LNCaP clone FGC (cell line): ENCODE measurements around the gene ARHGEF12.

ENCODE experiments used
- DNase-seq: peaks from one replicate; pipeline ENCODE4 v3.0.0-alpha.2; 2011; ENCODE audit warnings: low read depth
- H3K4me3 ChIP-seq: 2 replicates; pipeline ENCODE4 v1.5.1; 2011; ENCODE audit warnings: mild to moderate bottlenecking, low read depth, low read length, control low read depth
- CTCF ChIP-seq: IDR thresholded peaks from 2 replicates; pipeline ENCODE4 v1.5.1; 2012; ENCODE audit warnings: mild to moderate bottlenecking; ENCODE audit not compliant: control insufficient read depth, insufficient read depth; ENCODE audit errors: extremely low read depth

The ARHGEF12 gene

GRCh38 chr11:120334894-120335462 lies 1.2 kb upstream of the ARHGEF12 start:
- TF ChIP-seq CTCF, result peak; percentile 73
- DNase-seq, result peak; percentile 82
- H3K4me3 ChIP-seq, result peak overlapping the region; percentile 78

DNA sequence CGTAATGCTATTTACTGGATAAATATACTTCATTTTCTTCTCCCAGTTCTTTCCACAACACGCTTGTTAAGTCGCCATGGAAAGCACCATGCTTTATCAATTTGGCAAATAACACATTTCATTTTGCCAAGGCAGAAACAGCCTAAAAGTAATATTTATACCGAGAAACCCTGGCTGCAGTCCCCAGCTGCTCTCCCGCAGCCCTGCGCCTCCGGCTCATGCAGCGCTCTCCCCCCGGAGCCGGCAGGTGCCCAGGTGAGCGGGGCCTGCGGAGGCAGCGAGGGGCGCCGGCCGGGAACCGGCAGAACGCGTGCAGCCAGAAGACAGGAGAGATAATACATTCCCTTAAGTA lies 681 bp upstream of the ARHGEF12 start:
- DNase-seq, result no peak
- peak overlapping the region; percentile 78 for H3K4me3 ChIP-seq

DNA sequence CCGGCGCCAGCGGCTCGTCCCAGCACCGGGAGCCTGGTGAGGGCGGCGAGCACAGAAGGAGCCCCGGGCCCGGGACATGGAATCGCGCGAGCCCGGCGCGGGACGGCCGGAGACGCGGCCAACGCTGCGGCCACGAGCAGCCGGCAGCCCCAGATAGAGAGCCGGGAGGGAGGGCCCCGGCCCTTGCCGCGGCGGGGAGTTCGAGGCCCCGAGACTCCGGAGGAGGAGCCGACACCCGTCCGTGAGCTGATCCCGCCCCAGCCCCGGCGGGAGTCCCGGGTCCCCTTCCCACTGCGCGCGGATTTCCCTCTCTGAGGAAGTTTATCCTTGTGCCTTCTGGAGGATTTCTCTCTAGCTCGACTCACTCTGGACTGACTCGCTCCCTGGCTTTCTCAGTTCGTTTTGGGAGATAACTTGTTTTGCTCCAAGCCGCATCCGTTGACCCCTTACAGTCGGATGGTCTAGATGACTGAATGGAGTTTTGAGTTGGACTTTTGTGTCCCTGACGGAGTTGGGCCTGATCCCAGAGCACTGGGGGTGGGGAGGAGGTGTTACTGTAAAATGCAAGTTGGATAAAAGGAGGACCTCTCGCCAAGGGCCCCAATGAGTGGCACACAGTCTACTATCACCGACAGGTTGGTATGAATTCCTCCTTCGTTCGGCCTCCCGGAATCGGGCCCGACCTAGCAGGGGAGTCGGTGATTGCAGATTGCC lies 585 bp downstream of the ARHGEF12 start:
- TF ChIP-seq CTCF, result no peak
- no peak for DNase-seq

More for the DNA sequence above, 681 bp upstream of the ARHGEF12 start:
- no peak for TF ChIP-seq CTCF

GRCh38 chr11:120337355-120338106 lies 1.3 kb downstream of the ARHGEF12 start:
- DNase-seq, result no peak
- no peak for TF ChIP-seq CTCF
- peak overlapping the region; percentile 78 for H3K4me3 ChIP-seq

More for the DNA sequence above, 585 bp downstream of the ARHGEF12 start:
- H3K4me3 ChIP-seq, result peak overlapping the region; percentile 78

DNA sequence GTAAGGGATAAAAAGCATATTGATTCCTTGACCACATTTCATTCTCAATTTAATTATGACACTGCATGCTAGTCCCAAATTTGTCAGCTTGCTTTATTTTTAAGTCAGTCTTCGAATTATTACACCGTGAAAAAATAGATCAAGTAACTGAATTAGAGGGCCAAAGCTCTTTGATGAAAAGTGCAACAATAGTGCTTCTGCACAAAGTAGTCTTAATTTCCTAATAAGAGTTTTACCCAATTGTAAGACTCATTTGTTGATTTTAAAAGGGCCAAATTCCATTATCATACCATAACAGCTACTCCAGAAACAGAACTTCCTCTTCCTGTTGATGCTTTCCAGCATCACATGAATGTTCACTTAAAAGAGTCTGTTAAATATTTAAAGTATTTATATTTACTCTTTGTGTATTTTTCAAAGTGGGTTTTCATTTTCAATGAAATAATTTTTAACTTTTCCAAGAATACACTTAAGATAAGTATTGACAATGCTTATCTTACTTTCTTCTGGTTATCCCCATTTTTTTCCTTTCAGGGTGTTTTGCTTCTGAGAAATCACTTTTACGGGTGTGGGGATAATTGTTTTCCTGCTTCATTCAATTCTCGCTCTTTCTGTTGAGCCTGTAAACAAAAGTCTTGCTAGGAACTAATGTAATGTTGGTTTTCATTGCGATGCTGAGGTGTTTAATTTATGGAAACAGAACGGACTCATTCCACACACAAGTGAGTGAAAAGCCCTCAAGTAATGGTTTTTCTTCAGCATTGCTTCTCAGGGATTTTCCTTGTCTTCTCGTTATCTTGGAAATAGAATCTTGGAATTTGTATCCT lies 2.1 kb downstream of the ARHGEF12 start:
- DNase-seq, result no peak
- no peak for TF ChIP-seq CTCF
- H3K4me3 ChIP-seq, result peak overlapping the region; percentile 78

- no peak overlapping the region for H3K4me3 ChIP-seq
- no peak for DNase-seq
- no peak for TF ChIP-seq CTCF
Measured at GRCh38 chr11:120339394-120339890, 3.2 kb downstream of the ARHGEF12 start.
